BE2C (cell line): ENCODE results near the gene TNFRSF12A.

ENCODE experiments used
- DNase-seq: peaks from one replicate; pipeline ENCODE4 v3.0.0-alpha.2; 2020
- H3K27me3 ChIP-seq: fragments of 250-450 bp; sonication (Bioruptor Pico); 2 replicates; pipeline ENCODE4 v1.5.1; 2020; ENCODE audit warnings: mild to moderate bottlenecking
- H3K36me3 ChIP-seq: fragments of 250-450 bp; sonication (Bioruptor Pico); 2 replicates; pipeline ENCODE4 v1.5.1; 2020; ENCODE audit warnings: mild to moderate bottlenecking
- H3K4me1 ChIP-seq: fragments of 250-450 bp; sonication (Bioruptor Pico); 2 replicates; pipeline ENCODE4 v1.5.1; 2020
- H3K4me3 ChIP-seq: 2 replicates; pipeline ENCODE4 v1.5.1; 2011; ENCODE audit warnings: low read depth, low read length
- H3K9me3 ChIP-seq: fragments of 250-450 bp; sonication (Bioruptor Pico); 2 replicates; pipeline ENCODE4 v1.5.1; 2020
- CTCF ChIP-seq: IDR thresholded peaks from 2 replicates; pipeline ENCODE4 v1.5.1; 2012; ENCODE audit warnings: mild to moderate bottlenecking, low read depth, low read length

TNFRSF12A gene

GRCh38 chr16:3015865-3016521 is 4.2 kb upstream of the TNFRSF12A start:
- H3K4me3 ChIP-seq = no peak overlapping the region
- no peaks in the 10 kb centered on the region for H3K9me3 ChIP-seq
- DNase-seq = no peak
- peaks cover 2% of the 10 kb centered on the region for H3K4me1 ChIP-seq
- H3K27me3 ChIP-seq = peaks cover 10% of the 10 kb centered on the region; the same call in 1 of the 2 replicates
- no peak for TF ChIP-seq CTCF
- H3K36me3 ChIP-seq = no peaks in the 10 kb centered on the region

GRCh38 chr16:3017344-3017743 is 2.8 kb upstream of the TNFRSF12A start:
- Histone ChIP-seq H3K4me1 (peaks cover 12% of the 10 kb centered on the region), H3K36me3 (no peaks in the 10 kb centered on the region), H3K9me3 (no peaks in the 10 kb centered on the region), H3K27me3 (peaks cover under 1% of the 10 kb centered on the region; the same call in 1 of the 2 replicates), H3K4me3 (no peak overlapping the region)
- no peak for TF ChIP-seq CTCF
- no peak for DNase-seq

- Histone ChIP-seq H3K27me3 (no peaks in the 10 kb centered on the region), H3K36me3 (no peaks in the 10 kb centered on the region), H3K9me3 (no peaks in the 10 kb centered on the region), H3K4me1 (peaks cover 18% of the 10 kb centered on the region), H3K4me3 (no peak within 1 kb of the TSS)
- DNase-seq = peak; percentile 68
- TF ChIP-seq CTCF = peak; percentile 40
Observed at GRCh38 chr16:3017794-3018506, 2.2 kb upstream of the TNFRSF12A start, which contains the start of gene CLDN6. TSS of gene CLDN6 (minus strand) at chr16:3018183. CDS start at chr16:3016021, 2,162 bp downstream.

GRCh38 chr16:3019594-3020246 is 448 bp upstream of the TNFRSF12A start:
- Histone ChIP-seq H3K27me3 (no peaks in the 10 kb centered on the region), H3K36me3 (no peaks in the 10 kb centered on the region), H3K9me3 (no peaks in the 10 kb centered on the region), H3K4me3 (peak overlapping the region; percentile 54), H3K4me1 (peaks cover 20% of the 10 kb centered on the region)
- TF ChIP-seq CTCF = no peak
- no peak for DNase-seq

GRCh38 chr16:3020604-3021448 is 658 bp downstream of the TNFRSF12A start:
- H3K4me3 ChIP-seq = peak overlapping the region; percentile 56
- H3K4me1 ChIP-seq = peaks cover 20% of the 10 kb centered on the region
- peak; percentile 37 for DNase-seq

More at GRCh38 chr16:3020604-3021448, 658 bp downstream of the TNFRSF12A start:
- no peaks in the 10 kb centered on the region for H3K9me3 ChIP-seq
- H3K36me3 ChIP-seq = peaks cover 3% of the 10 kb centered on the region; the same call in 1 of the 2 replicates
- H3K27me3 ChIP-seq = no peaks in the 10 kb centered on the region
- TF ChIP-seq CTCF = no peak
